Adrenal gland (tissue), 5 donors: ENCODE data around the gene TFF1.

ENCODE experiments used
- CTCF ChIP-seq, 6 experiments: fragments of 450-650 bp in 4 of 6; fragments of 200-600 bp in 2 of 6; sonication (generic) in 1 of 6; IDR thresholded peaks; 1 replicate in 5 of 6; 2 replicates in 1 of 6; pipeline versions ENCODE4 v1.5.1 to v1.8.0; 2016 to 2021; ENCODE audit warnings: antibody characterized with exemption in 6 of 6, mild to moderate bottlenecking in 2 of 6, moderate library complexity in 1 of 6
- POLR2A ChIP-seq, 2 donors: fragments of 450-650 bp; IDR thresholded peaks; one replicate each; pipeline ENCODE4 v1.6.1; 2017; ENCODE audit warnings: antibody characterized with exemption in 2 of 2, mild to moderate bottlenecking in 2 of 2, moderate library complexity in 1 of 2
- donor health status: DM: no; HTN: no; CAD: no.

- TF ChIP-seq CTCF (IDR thresholded peaks at IDR 0.05) (no peak), POLR2A (IDR thresholded peaks at IDR 0.05) (no peak)
Observed at GRCh38 chr21:42387164-42387563, 20.8 kb upstream of the TFF1 start.
